Tibial artery (tissue), 4 donors: Measurements from ENCODE around the gene ATXN7.

Experiments used
- DNase-seq, 2 donors: peaks; one replicate each; pipeline ENCODE4 v3.0.0-alpha.2; 2019
- H3K27ac ChIP-seq, 2 donors: fragments of 200-600 bp; sonication (generic) in 1 of 2; 1 replicate in 1 of 2; 2 replicates in 1 of 2; pipeline ENCODE4 v1.5.1; 2018 to 2019; ENCODE audit warnings: mild to moderate bottlenecking in 1 of 2
- H3K27me3 ChIP-seq, 2 donors: fragments of 200-600 bp; sonication (generic) in 1 of 2; one replicate each; pipeline versions ENCODE4 v1.5.1 to v1.6.0; 2016 to 2019
- H3K36me3 ChIP-seq, 3 donors: fragments of 200-600 bp; sonication (generic) in 2 of 3; one replicate each; pipeline ENCODE4 v1.5.1; 2016 to 2019; ENCODE audit warnings: mild to moderate bottlenecking in 2 of 3
- H3K4me1 ChIP-seq, 4 donors: fragments of 200-600 bp; sonication (generic) in 2 of 4; 1 replicate in 3 of 4; 2 replicates in 1 of 4; pipeline ENCODE4 v1.5.1; 2016 to 2019
- H3K4me3 ChIP-seq, 2 donors: fragments of 200-600 bp; sonication (generic) in 1 of 2; 1 replicate in 1 of 2; 2 replicates in 1 of 2; pipeline ENCODE4 v1.5.1; 2018 to 2019; ENCODE audit warnings: mild to moderate bottlenecking in 2 of 2
- H3K9me3 ChIP-seq, 3 donors: fragments of 200-600 bp; sonication (generic) in 1 of 3; one replicate each; pipeline ENCODE4 v1.5.1; 2016 to 2019
- intact Hi-C: fragments of 100-400 bp; cut with DNase I; formaldehyde crosslinking; loops from one replicate; pipeline ENCODE4 v1.15.0; 2023; ENCODE audit warnings: low total_unique reads
- TF ChIP-seq, protein P1 (sequence below), 2 experiments: fragments of 200-600 bp in 1 of 2; fragments of 450-650 bp in 1 of 2; IDR thresholded peaks; one replicate each; pipeline ENCODE4 v1.5.1; 2017 to 2019; ENCODE audit warnings: antibody characterized with exemption in 2 of 2, mild to moderate bottlenecking in 1 of 2, moderate library complexity in 1 of 2

The ATXN7 gene

DNA sequence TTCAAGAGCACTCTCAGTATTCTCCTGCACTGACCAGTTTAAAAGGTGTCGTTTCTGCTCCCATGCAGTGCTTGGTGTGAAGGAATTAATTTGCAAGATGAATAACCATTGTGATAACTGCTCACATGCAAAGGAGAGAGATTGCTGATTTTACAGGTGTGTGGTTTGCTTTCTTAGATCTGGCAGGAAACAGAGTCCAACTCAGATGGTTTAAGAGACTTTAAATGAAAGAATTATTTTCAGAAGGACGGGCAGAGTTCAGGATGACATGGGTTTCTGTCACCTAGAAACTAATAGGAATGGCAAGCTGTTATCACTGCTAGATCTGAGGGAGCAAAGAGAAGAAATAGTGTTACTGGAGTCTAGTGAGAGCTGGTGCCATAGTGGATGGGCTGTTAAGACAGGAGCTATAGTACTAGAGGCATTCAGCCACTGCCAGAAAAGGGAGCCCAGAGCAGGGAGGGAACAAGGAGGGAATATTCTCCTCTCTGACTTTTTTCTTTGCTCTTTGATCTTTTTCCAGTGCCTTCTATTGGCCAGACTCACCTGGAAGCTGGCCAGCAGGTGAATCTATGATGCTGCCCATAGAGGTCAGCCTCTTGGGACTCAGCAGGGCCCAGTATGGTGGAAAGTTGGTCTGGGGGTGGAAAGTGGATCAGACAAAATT is 14.9 kb downstream of the ATXN7 start:
- Histone ChIP-seq H3K27me3 (no peaks in the 10 kb centered on the region), H3K36me3 (no peaks in the 10 kb centered on the region), H3K4me3 (no peak overlapping the region), H3K4me1 (peaks cover 0 to 39% (median 13%) of the 10 kb centered on the region in 4 donors), H3K27ac (no peak overlapping the region), H3K9me3 (no peaks in the 10 kb centered on the region)
- intact Hi-C loops, result no loop called here
- DNase-seq, result no peak
- TF ChIP-seq, protein P1, sequence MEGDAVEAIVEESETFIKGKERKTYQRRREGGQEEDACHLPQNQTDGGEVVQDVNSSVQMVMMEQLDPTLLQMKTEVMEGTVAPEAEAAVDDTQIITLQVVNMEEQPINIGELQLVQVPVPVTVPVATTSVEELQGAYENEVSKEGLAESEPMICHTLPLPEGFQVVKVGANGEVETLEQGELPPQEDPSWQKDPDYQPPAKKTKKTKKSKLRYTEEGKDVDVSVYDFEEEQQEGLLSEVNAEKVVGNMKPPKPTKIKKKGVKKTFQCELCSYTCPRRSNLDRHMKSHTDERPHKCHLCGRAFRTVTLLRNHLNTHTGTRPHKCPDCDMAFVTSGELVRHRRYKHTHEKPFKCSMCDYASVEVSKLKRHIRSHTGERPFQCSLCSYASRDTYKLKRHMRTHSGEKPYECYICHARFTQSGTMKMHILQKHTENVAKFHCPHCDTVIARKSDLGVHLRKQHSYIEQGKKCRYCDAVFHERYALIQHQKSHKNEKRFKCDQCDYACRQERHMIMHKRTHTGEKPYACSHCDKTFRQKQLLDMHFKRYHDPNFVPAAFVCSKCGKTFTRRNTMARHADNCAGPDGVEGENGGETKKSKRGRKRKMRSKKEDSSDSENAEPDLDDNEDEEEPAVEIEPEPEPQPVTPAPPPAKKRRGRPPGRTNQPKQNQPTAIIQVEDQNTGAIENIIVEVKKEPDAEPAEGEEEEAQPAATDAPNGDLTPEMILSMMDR (IDR thresholded peaks at IDR 0.05), result no peak

GRCh38 chr3:63880653-63881052 is 17.0 kb downstream of the ATXN7 start:
- no peak for DNase-seq
- Histone ChIP-seq H3K9me3 (no peaks in the 10 kb centered on the region), H3K27ac (no peak overlapping the region), H3K4me1 (peaks cover 0 to 28% (median 11%) of the 10 kb centered on the region in 4 donors), H3K27me3 (no peaks in the 10 kb centered on the region), H3K4me3 (no peak overlapping the region), H3K36me3 (no peaks in the 10 kb centered on the region)
- intact Hi-C loops, result no loop called here
- TF ChIP-seq, protein P1 (IDR thresholded peaks at IDR 0.05), result no peak

DNA sequence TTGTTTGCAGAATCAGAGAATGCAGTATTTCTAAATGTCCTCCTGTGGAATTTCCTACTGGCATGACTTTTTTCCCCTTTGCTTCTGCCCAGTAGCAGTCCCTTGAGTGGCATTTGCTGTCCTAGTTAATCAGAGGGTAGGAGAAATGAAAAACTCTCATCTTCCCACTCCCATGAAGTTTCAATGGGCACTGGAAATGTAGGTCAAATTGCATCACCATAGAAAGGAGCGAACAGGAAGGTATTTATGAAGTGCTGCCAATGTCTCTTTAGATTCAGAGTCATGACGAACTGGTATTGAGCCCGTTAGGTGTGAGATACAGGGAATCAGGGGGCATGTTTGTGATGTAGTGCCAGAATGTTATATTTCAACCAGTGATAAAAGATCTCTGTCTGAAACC is 23.2 kb downstream of the ATXN7 start:
- no peaks in the 10 kb centered on the region for H3K9me3 ChIP-seq

DNA sequence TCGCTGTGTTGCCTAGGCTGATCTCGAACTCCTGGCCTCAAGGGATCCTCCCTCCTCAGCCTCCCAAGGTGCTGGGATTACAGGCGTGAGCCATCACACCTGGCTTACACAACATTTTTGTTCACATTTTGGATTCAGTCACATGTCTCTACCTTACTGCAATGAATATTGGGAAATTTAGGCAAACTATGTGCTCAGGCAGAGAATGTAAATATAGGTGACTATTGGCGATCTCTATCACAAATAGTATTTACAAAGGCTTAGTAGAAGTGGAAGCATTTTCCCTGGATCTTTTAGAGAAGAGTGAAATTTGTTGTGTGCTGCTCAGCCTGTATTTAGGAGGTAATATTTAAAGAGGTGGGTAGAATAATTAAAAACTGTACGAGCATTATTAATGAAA is 27.9 kb downstream of the ATXN7 start:
- Histone ChIP-seq H3K4me3 (no peak overlapping the region), H3K4me1 (peaks cover 0 to 42% (median 13%) of the 10 kb centered on the region in 4 donors), H3K27me3 (no peaks in the 10 kb centered on the region), H3K36me3 (peaks cover 0 to 4% (median 0%) of the 10 kb centered on the region in 3 donors), H3K9me3 (no peaks in the 10 kb centered on the region), H3K27ac (no peak overlapping the region)
- TF ChIP-seq, protein P1 (IDR thresholded peaks at IDR 0.05), result no peak
- no peak for DNase-seq
- intact Hi-C loops, result no loop called here

More for the DNA sequence above, 23.2 kb downstream of the ATXN7 start:
- Histone ChIP-seq H3K4me3 (no peak overlapping the region), H3K27ac (no peak overlapping the region), H3K27me3 (no peaks in the 10 kb centered on the region), H3K36me3 (peaks cover 0 to 3% (median 0%) of the 10 kb centered on the region in 3 donors), H3K4me1 (peaks cover 0 to 15% (median 9%) of the 10 kb centered on the region in 4 donors)
- TF ChIP-seq, protein P1 (IDR thresholded peaks at IDR 0.05), result no peak
- intact Hi-C loops, result no loop called here
- DNase-seq, result no peak

GRCh38 chr3:63892773-63893352 is 29.2 kb downstream of the ATXN7 start:
- Histone ChIP-seq H3K36me3 (peaks cover 0 to 4% (median 0%) of the 10 kb centered on the region in 3 donors), H3K27ac (no peak overlapping the region), H3K4me3 (no peak overlapping the region), H3K4me1 (peaks cover 0 to 42% (median 10%) of the 10 kb centered on the region in 4 donors), H3K9me3 (no peaks in the 10 kb centered on the region), H3K27me3 (no peaks in the 10 kb centered on the region)
- no peak for DNase-seq
- TF ChIP-seq, protein P1 (IDR thresholded peaks at IDR 0.05), result no peak
- intact Hi-C loops, result no loop called here
